ENCODE measurements around the gene OMA1. TPM values are rescaled to one million over a fixed set of nuclear protein-coding genes. Genes with fewer than 3 reads are reported as not detected.

The OMA1 gene
- total RNA-seq, 1 donor from 2014 or later = 9.2 TPM

DNA sequence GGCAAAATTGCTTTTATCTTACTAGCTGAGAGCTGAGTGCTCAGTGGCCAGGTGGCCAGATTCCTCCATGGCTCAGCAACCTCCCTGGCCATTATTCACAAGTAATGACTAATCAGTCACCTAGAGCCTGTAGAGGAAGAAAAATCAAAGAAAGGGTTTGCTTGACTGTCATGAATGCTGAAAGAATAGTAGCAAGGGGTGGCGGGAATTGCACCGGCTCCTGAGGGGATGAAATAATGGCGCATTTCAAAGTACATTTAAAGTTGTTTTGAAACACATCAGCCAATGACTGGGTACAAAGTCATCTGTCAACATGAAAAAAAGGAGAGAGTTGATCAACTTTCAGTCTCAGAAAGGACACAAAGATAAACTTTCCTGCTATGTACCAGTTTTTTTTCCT is 99.5 kb downstream of the OMA1 start:
- no peak overlapping the region for H3K4me3 Mint-ChIP-seq (ENCODE audit: unreplicated experiment)
- no peak for DNase-seq (ENCODE audit: extremely low spot score, unreplicated experiment)
- no peaks in the 10 kb centered on the region for H3K4me1 Mint-ChIP-seq (ENCODE audit: unreplicated experiment)
- TF ChIP-seq, protein P1, sequence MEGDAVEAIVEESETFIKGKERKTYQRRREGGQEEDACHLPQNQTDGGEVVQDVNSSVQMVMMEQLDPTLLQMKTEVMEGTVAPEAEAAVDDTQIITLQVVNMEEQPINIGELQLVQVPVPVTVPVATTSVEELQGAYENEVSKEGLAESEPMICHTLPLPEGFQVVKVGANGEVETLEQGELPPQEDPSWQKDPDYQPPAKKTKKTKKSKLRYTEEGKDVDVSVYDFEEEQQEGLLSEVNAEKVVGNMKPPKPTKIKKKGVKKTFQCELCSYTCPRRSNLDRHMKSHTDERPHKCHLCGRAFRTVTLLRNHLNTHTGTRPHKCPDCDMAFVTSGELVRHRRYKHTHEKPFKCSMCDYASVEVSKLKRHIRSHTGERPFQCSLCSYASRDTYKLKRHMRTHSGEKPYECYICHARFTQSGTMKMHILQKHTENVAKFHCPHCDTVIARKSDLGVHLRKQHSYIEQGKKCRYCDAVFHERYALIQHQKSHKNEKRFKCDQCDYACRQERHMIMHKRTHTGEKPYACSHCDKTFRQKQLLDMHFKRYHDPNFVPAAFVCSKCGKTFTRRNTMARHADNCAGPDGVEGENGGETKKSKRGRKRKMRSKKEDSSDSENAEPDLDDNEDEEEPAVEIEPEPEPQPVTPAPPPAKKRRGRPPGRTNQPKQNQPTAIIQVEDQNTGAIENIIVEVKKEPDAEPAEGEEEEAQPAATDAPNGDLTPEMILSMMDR (IDR thresholded peaks at IDR 0.05) = no peak
- H3K27ac Mint-ChIP-seq (ENCODE audit: unreplicated experiment) = no peak overlapping the region
- H3K9me3 Mint-ChIP-seq (ENCODE audit: unreplicated experiment) = no peaks in the 10 kb centered on the region
- H3K27me3 Mint-ChIP-seq (ENCODE audit: unreplicated experiment) = peaks cover 3% of the 10 kb centered on the region
- H3K36me3 Mint-ChIP-seq (ENCODE audit: unreplicated experiment) = no peaks in the 10 kb centered on the region

DNA sequence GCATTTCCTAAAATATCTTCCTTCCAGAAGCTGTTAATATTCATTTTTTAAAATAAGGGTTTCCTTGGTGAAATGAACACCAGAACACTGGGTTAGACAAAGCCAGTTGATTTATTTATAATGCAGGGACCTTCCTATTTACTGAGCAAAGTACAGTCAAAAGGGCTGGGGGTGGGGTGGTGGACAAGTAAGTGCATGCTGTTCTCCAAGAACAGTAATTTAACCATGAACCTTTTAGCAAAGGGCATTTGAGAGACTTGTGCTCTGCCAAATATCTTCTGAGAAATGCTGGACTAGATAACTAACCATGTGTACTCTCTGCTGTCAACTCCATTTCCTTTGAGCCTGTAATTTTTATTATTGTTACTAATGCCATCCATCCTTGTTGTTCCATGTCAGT is 100.2 kb downstream of the OMA1 start:
- TF ChIP-seq, protein P1 (IDR thresholded peaks at IDR 0.05) = no peak
- H3K4me3 Mint-ChIP-seq (ENCODE audit: unreplicated experiment) = no peak overlapping the region
- DNase-seq (ENCODE audit: extremely low spot score, unreplicated experiment) = no peak
- no peaks in the 10 kb centered on the region for H3K9me3 Mint-ChIP-seq (ENCODE audit: unreplicated experiment)
- H3K27ac Mint-ChIP-seq (ENCODE audit: unreplicated experiment) = no peak overlapping the region
- no peaks in the 10 kb centered on the region for H3K4me1 Mint-ChIP-seq (ENCODE audit: unreplicated experiment)
- H3K27me3 Mint-ChIP-seq (ENCODE audit: unreplicated experiment) = peaks cover 3% of the 10 kb centered on the region
- no peaks in the 10 kb centered on the region for H3K36me3 Mint-ChIP-seq (ENCODE audit: unreplicated experiment)

DNA sequence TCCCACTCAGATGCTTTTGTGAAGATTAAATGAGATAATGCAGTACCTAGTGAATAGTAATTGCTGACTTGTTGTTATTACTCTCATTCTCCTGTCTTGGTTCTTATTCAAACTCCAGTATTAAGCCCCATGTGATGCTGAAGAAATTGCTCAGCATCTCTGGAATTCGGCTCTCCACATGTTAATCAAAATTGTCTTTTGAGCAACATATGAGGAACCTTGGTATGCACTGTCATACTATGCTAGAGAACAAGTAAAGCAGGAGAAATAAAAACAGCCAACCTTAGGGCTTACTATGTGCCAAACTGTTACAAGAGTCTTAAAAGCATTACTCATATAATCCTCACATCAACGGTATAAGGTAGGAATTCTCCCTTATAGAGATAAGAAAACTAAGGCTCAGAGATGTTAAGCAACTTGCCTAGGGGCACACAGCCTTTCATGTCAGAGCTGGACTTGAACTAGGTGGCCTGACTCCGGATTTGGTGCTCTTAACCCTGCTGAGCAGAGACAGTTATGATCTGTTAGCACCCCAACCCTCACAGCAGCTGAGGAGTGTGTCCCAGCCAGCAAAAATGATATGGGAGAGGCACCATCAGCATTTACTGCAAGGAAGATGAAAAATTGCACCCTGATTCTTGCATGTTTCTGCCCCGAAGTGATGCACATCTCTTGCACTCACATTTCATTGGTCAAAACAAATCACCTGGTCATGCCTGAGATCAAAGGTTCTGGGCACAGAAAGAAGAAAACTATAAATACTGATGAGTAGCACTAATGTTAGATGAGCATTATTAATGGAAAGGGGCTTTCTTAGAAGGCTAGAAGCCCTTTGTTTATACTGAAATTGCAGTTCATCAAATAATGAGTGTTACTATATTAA is 102.3 kb downstream of the OMA1 start:
- peaks cover 3% of the 10 kb centered on the region for H3K27me3 Mint-ChIP-seq (ENCODE audit: unreplicated experiment)
- H3K36me3 Mint-ChIP-seq (ENCODE audit: unreplicated experiment) = no peaks in the 10 kb centered on the region
- no peaks in the 10 kb centered on the region for H3K4me1 Mint-ChIP-seq (ENCODE audit: unreplicated experiment)
- no peak overlapping the region for H3K27ac Mint-ChIP-seq (ENCODE audit: unreplicated experiment)
- TF ChIP-seq, protein P1 (IDR thresholded peaks at IDR 0.05) = no peak
- DNase-seq (ENCODE audit: extremely low spot score, unreplicated experiment) = no peak
- no peaks in the 10 kb centered on the region for H3K9me3 Mint-ChIP-seq (ENCODE audit: unreplicated experiment)
- H3K4me3 Mint-ChIP-seq (ENCODE audit: unreplicated experiment) = no peak overlapping the region

DNA sequence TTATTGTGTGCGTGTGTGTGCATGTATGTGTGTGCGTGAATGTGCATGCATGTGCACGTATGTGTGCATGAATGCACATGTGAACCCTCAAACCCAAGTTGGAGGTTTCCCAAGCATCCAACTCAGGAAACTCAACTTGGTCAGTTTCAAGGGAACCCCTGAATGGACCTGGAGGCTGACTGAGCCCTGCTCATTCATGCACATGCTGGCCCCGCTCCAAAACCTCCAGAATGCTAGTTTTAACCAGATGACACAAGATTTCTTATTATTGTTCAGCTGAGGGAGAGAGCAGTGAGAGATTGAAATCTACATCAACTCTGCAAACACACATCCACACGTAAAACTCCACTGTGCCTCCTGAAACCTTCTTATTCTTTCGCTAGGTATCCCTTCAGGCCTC is 104.4 kb downstream of the OMA1 start:
- H3K4me3 Mint-ChIP-seq (ENCODE audit: unreplicated experiment) = no peak overlapping the region
- TF ChIP-seq, protein P1 (IDR thresholded peaks at IDR 0.05) = no peak
- no peaks in the 10 kb centered on the region for H3K4me1 Mint-ChIP-seq (ENCODE audit: unreplicated experiment)
- no peaks in the 10 kb centered on the region for H3K36me3 Mint-ChIP-seq (ENCODE audit: unreplicated experiment)
- DNase-seq (ENCODE audit: extremely low spot score, unreplicated experiment) = no peak
- H3K9me3 Mint-ChIP-seq (ENCODE audit: unreplicated experiment) = no peaks in the 10 kb centered on the region
- no peak overlapping the region for H3K27ac Mint-ChIP-seq (ENCODE audit: unreplicated experiment)
- H3K27me3 Mint-ChIP-seq (ENCODE audit: unreplicated experiment) = peaks cover 3% of the 10 kb centered on the region

DNA sequence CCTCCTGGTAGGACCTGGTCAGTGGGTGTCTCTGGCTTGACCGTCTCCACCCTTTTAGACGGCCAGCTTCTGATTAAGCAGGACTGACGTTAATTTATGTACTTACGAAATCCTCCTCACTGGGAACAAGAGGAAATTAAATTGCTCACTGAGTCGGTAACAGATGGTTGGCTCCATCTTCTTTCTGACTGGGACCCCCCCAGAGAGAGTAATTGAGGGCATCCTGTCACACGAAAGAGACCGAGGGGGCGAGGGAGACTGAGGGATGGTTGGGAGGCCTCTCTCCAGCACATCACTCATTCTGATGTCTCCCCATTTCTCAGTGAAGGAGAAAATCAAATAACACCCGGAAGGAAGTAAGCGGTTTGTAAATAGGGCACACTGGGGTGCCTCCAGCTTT is 104.8 kb downstream of the OMA1 start:
- H3K27me3 Mint-ChIP-seq (ENCODE audit: unreplicated experiment) = peaks cover 2% of the 10 kb centered on the region

More for the DNA sequence above, 104.8 kb downstream of the OMA1 start:
- H3K9me3 Mint-ChIP-seq (ENCODE audit: unreplicated experiment) = no peaks in the 10 kb centered on the region
- H3K27ac Mint-ChIP-seq (ENCODE audit: unreplicated experiment) = no peak overlapping the region
- H3K36me3 Mint-ChIP-seq (ENCODE audit: unreplicated experiment) = no peaks in the 10 kb centered on the region
- no peak for DNase-seq (ENCODE audit: extremely low spot score, unreplicated experiment)
- H3K4me1 Mint-ChIP-seq (ENCODE audit: unreplicated experiment) = no peaks in the 10 kb centered on the region
- TF ChIP-seq, protein P1 (IDR thresholded peaks at IDR 0.05) = no peak
- no peak overlapping the region for H3K4me3 Mint-ChIP-seq (ENCODE audit: unreplicated experiment)

All from osteocyte (in vitro differentiated cells).